Activated T-helper 1 cell treated with Interleukin-2 at 50 U/mL for 16 hours (primary cell): ENCODE results near the gene ANKRD40.

Experiments
- DNase-seq: peaks from one replicate; pipeline ENCODE4 v3.0.0-alpha.2; 2020; ENCODE audit warnings: low read depth

ANKRD40 gene

DNA sequence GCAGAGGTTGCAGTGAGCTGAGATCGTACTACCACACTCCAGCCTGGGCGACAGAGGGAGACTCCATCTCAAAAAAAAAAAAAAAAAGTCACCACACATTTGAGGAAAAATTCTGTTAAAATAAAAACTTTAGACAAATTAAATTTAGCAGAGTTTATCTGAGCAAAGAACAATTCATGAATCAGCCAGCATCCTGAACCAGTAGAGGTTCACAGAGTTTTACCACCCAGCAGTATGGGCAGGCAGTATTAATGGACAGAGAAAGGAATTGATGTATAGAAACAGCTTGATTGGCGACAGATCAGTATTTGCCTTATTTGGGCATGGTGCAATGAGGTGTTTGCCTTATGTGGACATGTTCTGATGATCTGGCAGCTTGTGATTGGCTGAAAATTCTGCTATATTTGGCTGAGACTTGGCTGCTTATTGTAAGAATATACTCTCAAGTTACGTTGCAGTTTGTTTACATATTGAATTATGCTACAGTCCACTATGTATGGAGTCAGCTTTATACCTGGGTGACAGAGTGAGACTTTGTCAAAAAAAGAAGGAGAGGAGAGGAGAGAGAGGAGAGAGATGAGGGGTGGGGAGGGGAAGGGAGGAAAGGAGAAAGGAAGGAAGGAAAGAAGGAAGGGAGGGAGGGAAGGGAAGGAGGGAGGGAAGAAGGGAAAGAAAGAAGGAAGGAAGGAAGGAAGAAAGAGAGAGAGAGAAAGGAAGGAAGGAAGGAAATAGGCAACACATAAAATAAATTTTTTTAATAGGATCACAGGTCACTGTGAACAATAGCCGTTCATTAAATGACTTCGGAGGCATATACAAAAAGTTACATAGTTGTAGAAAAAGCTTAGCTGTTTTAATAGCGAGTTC is 58.4 kb downstream of the ANKRD40 start:
- DNase-seq = no peak

DNA sequence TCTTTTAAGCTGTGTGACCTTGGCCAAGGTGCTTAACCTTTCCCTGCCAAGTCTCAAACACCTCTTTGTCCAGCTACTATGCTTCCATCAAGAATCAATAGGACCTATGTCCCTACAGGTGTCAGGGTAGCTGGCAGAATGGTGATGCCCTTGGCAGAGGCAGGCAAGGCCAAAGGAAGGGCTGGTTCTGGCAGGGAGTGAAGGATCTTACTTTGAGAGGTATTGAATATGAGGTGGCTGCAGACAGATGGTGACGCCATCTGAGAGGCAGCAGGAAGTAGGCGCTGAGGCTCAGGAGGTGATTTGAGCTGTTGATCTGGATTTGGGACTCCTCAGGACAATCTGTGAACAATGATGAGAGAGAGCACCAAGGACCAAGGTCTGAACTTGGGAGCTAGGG is 60.5 kb downstream of the ANKRD40 start:
- no peak for DNase-seq

DNA sequence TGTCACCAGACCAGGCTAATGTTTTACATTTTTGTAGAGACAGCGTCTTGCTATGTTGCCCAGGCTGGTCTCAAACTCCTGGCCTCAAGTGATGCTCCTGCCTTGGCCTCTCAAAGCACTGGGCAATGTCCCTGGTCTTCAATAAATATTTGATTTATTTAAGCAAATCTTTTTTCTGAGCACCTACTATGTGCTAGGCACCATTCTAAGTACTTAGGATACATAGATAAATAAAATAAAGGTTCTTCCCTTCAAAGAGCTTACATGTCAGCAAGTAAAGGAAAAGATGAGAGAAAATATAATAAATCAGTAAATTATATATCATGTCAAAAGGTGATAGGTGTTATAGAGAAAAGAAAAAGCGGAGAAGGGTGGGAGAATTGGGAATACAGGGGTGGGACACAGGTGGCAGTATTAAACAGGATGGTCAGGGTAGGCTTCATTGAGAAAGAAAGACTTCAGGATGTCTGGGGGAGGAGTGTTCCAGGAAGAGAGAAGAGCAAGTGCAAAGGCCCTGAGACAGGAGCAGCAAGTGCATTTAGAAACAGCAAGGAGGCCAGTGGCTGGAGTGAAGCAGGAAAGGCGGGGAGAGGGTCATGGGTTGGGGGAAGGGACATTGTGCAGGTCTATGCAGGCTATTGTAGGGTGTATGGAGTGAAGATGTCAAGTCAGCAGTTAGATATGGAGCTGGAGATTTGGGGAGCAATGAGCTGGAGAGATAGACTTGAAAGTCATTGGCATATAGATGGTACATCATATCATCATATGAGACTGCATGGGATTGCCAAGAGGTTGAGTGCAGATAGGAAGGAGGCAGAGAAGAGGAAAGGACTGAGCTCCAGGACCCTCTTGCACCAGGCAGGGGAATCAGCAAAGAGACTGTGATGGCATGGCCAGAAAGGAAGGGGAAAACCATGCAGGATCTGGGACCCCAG is 61.7 kb downstream of the ANKRD40 start:
- DNase-seq = no peak
